DND-41 (cell line): ENCODE results near the gene CTSA.
A peak's percentile ranks its signal among the peaks of the same experiment; 100 is the strongest.

ENCODE experiments used
- ATAC-seq: fragments of 200-7000 bp; cut with Tn5 transposase; 3 replicates; pipeline ENCODE4 v1.9.1; 2021; ENCODE audit warnings: low read depth; ENCODE audit not compliant: insufficient read depth
- DNase-seq: peaks from one replicate; pipeline ENCODE4 v3.0.0-alpha.2; 2020
- H2AFZ ChIP-seq: 2 replicates; pipeline ENCODE4 v1.6.0; 2012; ENCODE audit warnings: low read depth, low read length
- H3K27ac ChIP-seq: 2 replicates; pipeline ENCODE4 v1.5.1; 2012; ENCODE audit warnings: low read length, inconsistent platforms
- H3K27me3 ChIP-seq: fragments of 200-600 bp; sonication (generic); 2 replicates; pipeline ENCODE4 v1.6.0; 2012; ENCODE audit warnings: low read length, mild to moderate bottlenecking, inconsistent platforms; ENCODE audit not compliant: insufficient read depth, poor library complexity
- H3K36me3 ChIP-seq: 2 replicates; pipeline ENCODE4 v1.5.1; 2012; ENCODE audit warnings: low read length, inconsistent platforms; ENCODE audit not compliant: insufficient read depth
- H3K4me1 ChIP-seq: 2 replicates; pipeline ENCODE4 v1.5.1; 2012; ENCODE audit warnings: mild to moderate bottlenecking, low read length; ENCODE audit not compliant: insufficient read depth
- H3K4me2 ChIP-seq: 2 replicates; pipeline ENCODE4 v1.6.0; 2012; ENCODE audit warnings: mild to moderate bottlenecking, moderate library complexity, low read length, inconsistent platforms; ENCODE audit not compliant: insufficient read depth
- H3K4me3 ChIP-seq, 2 experiments: fragments of 200-600 bp in 1 of 2; shearing (Covaris generic) in 1 of 2; 2 replicates each; pipeline ENCODE4 v1.5.1; 2012 to 2016; ENCODE audit warnings: inconsistent platforms in 2 of 2, low read length in 2 of 2, mild to moderate bottlenecking in 2 of 2, low read depth in 1 of 2, moderate library complexity in 1 of 2
- H3K79me2 ChIP-seq: 2 replicates; pipeline ENCODE4 v1.6.0; 2012; ENCODE audit warnings: low read length, inconsistent platforms; ENCODE audit not compliant: insufficient read depth
- H3K9ac ChIP-seq: 2 replicates; pipeline ENCODE4 v1.6.0; 2012; ENCODE audit warnings: low read depth, mild to moderate bottlenecking, inconsistent platforms, low read length, moderate library complexity
- H3K9me3 ChIP-seq: 2 replicates; pipeline ENCODE4 v1.5.1; 2012; ENCODE audit warnings: low read length, moderate library complexity, mild to moderate bottlenecking, inconsistent platforms; ENCODE audit not compliant: insufficient read depth, severe bottlenecking
- H4K20me1 ChIP-seq: 2 replicates; pipeline ENCODE4 v1.6.0; 2012; ENCODE audit warnings: low read length; ENCODE audit not compliant: insufficient read depth
- EZH2 ChIP-seq: IDR thresholded peaks from 3 replicates; pipeline ENCODE4 v1.6.1; 2012; ENCODE audit warnings: borderline replicate concordance, low read depth, mild to moderate bottlenecking, moderate library complexity, low read length, inconsistent platforms; ENCODE audit not compliant: severe bottlenecking
- TF ChIP-seq, protein P1 (sequence below): IDR thresholded peaks from 2 replicates; pipeline ENCODE4 v1.5.1; 2012; ENCODE audit warnings: borderline replicate concordance, low read length, moderate library complexity, mild to moderate bottlenecking; ENCODE audit not compliant: poor library complexity, severe bottlenecking; ENCODE audit errors: extremely low read depth

Gene CTSA

GRCh38 chr20:45911486-45912343 lies 20.6 kb downstream of the CTSA start, which contains the start of gene PLTP:
Gene PLTP, minus strand, starts transcription at chr20:45912155. Its CDS starts 703 bp downstream, at chr20:45911452.
- Histone ChIP-seq H3K79me2 (no peaks in the 10 kb centered on the region), H3K9ac (no peak within 1 kb of the TSS), H3K27ac (no peak within 1 kb of the TSS), H3K9me3 (no peaks in the 10 kb centered on the region), H3K4me1 (no peaks in the 10 kb centered on the region), H2AFZ (no peak within 1 kb of the TSS), H4K20me1 (no peaks in the 10 kb centered on the region), H3K27me3 (peaks cover 4% of the 10 kb centered on the region), H3K4me2 (no peak within 1 kb of the TSS), H3K36me3 (no peaks in the 10 kb centered on the region), H3K4me3 (no peak within 1 kb of the TSS)
- peak; percentile 37 for DNase-seq
- peak; percentile 63; the same call in 2 of the 3 replicates for ATAC-seq
- TF ChIP-seq EZH2: no peak
- TF ChIP-seq, protein P1, sequence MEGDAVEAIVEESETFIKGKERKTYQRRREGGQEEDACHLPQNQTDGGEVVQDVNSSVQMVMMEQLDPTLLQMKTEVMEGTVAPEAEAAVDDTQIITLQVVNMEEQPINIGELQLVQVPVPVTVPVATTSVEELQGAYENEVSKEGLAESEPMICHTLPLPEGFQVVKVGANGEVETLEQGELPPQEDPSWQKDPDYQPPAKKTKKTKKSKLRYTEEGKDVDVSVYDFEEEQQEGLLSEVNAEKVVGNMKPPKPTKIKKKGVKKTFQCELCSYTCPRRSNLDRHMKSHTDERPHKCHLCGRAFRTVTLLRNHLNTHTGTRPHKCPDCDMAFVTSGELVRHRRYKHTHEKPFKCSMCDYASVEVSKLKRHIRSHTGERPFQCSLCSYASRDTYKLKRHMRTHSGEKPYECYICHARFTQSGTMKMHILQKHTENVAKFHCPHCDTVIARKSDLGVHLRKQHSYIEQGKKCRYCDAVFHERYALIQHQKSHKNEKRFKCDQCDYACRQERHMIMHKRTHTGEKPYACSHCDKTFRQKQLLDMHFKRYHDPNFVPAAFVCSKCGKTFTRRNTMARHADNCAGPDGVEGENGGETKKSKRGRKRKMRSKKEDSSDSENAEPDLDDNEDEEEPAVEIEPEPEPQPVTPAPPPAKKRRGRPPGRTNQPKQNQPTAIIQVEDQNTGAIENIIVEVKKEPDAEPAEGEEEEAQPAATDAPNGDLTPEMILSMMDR: no peak

DNA sequence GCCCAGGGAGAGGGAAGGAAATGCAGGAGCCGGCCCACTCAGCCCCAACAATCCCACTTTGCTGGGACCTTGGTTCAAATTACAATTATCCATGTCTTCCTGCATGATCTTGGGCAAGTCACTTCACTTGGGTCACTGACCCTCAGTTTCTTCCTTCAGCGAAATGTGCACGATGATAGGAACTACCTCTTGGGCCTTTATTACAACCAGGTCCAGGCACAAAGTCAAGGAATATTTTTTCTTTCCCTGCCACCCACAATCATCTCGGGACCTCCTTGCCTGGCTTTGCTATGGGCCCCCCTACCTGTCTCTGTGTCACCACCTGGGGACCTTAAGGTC lies 21.2 kb downstream of the CTSA start:
- Histone ChIP-seq H3K9me3 (no peaks in the 10 kb centered on the region), H3K27ac (no peak overlapping the region), H3K4me1 (no peaks in the 10 kb centered on the region), H3K27me3 (peaks cover 4% of the 10 kb centered on the region), H2AFZ (no peak overlapping the region), H3K4me3 (no peak overlapping the region), H3K9ac (no peak overlapping the region), H4K20me1 (no peaks in the 10 kb centered on the region), H3K4me2 (no peak overlapping the region), H3K36me3 (no peaks in the 10 kb centered on the region), H3K79me2 (no peaks in the 10 kb centered on the region)
- ATAC-seq (no peak), DNase-seq (no peak)
- TF ChIP-seq EZH2: no peak
- TF ChIP-seq, protein P1: no peak

- Histone ChIP-seq H3K9ac (no peak overlapping the region), H3K9me3 (no peaks in the 10 kb centered on the region), H3K27ac (no peak overlapping the region), H4K20me1 (no peaks in the 10 kb centered on the region), H3K4me1 (no peaks in the 10 kb centered on the region), H3K4me2 (no peak overlapping the region), H2AFZ (no peak overlapping the region), H3K27me3 (peaks cover 4% of the 10 kb centered on the region), H3K4me3 (no peak overlapping the region), H3K79me2 (no peaks in the 10 kb centered on the region), H3K36me3 (no peaks in the 10 kb centered on the region)
- DNase-seq (no peak), ATAC-seq (no peak)
- no peak for TF ChIP-seq EZH2
- TF ChIP-seq, protein P1: no peak
These were observed 22.0 kb downstream of the CTSA start for GRCh38 chr20:45913116-45913515.
